Loucy (cell line): Measurements from ENCODE around the gene SLC27A1.

Experiments used
- H2AFZ ChIP-seq: fragments of 200-600 bp; sonication (generic); 2 replicates; pipeline ENCODE4 v1.6.0; 2016; ENCODE audit warnings: antibody characterized with exemption, mild to moderate bottlenecking, low read length, moderate library complexity
- H3F3A ChIP-seq: fragments of 200-600 bp; 2 replicates; pipeline ENCODE4 v1.6.0; 2016; ENCODE audit warnings: antibody characterized with exemption, low read depth, mild to moderate bottlenecking
- H3K27me3 ChIP-seq: fragments of 200-600 bp; sonication (generic); 2 replicates; pipeline ENCODE4 v1.6.1; 2014; ENCODE audit warnings: low read length, mild to moderate bottlenecking; ENCODE audit not compliant: insufficient read depth, poor library complexity, severe bottlenecking
- H3K36me3 ChIP-seq: fragments of 200-600 bp; sonication (generic); 2 replicates; pipeline ENCODE4 v1.6.1; 2016; ENCODE audit warnings: low read length; ENCODE audit not compliant: insufficient read depth
- H3K4me1 ChIP-seq: fragments of 200-600 bp; sonication (generic); 2 replicates; pipeline ENCODE4 v1.5.1; 2014; ENCODE audit warnings: low read length, mild to moderate bottlenecking; ENCODE audit not compliant: insufficient read depth, poor library complexity, severe bottlenecking
- H3K4me2 ChIP-seq: fragments of 200-600 bp; sonication (generic); 2 replicates; pipeline ENCODE4 v1.6.0; 2014; ENCODE audit warnings: antibody characterized with exemption, low read length, low read depth, mild to moderate bottlenecking; ENCODE audit not compliant: poor library complexity, severe bottlenecking
- H3K4me3 ChIP-seq: fragments of 200-600 bp; sonication (generic); 2 replicates; pipeline ENCODE4 v1.5.1; 2014; ENCODE audit warnings: low read length, mild to moderate bottlenecking, mixed read lengths; ENCODE audit not compliant: poor library complexity, severe bottlenecking
- H3K79me2 ChIP-seq: fragments of 200-600 bp; sonication (generic); 2 replicates; pipeline ENCODE4 v1.6.1; 2014; ENCODE audit warnings: low read length; ENCODE audit not compliant: insufficient read depth
- H3K9ac ChIP-seq: fragments of 200-600 bp; sonication (generic); 2 replicates; pipeline ENCODE4 v1.6.0; 2014; ENCODE audit warnings: mild to moderate bottlenecking, low read depth, low read length, moderate library complexity; ENCODE audit not compliant: poor library complexity, severe bottlenecking
- H3K9me2 ChIP-seq: fragments of 200-600 bp; sonication (generic); replicated peaks from 2 replicates; pipeline ENCODE4 v1.6.1; 2016; ENCODE audit warnings: low read depth, low read length, mixed read lengths
- H3K9me3 ChIP-seq: fragments of 200-600 bp; sonication (generic); 2 replicates; pipeline ENCODE4 v1.6.1; 2014; ENCODE audit warnings: mild to moderate bottlenecking, antibody characterized with exemption, low read length, low read depth; ENCODE audit not compliant: insufficient read depth
- H4K20me1 ChIP-seq: fragments of 200-600 bp; sonication (generic); 2 replicates; pipeline ENCODE4 v1.6.0; 2014; ENCODE audit warnings: antibody characterized with exemption, low read length, mild to moderate bottlenecking; ENCODE audit not compliant: insufficient read depth, poor library complexity, severe bottlenecking
- CTCF ChIP-seq: fragments of 200-600 bp; sonication (generic); conservative IDR thresholded peaks from 2 replicates; pipeline ENCODE4 v1.5.1; 2014; ENCODE audit warnings: mild to moderate bottlenecking, antibody characterized with exemption, low read length
- EZH2phosphoT487 ChIP-seq: fragments of 200-600 bp; IDR thresholded peaks from 2 replicates; pipeline ENCODE4 v1.6.1; 2018; ENCODE audit warnings: antibody characterized with exemption, mild to moderate bottlenecking, moderate library complexity, borderline replicate concordance

Gene SLC27A1

GRCh38 chr19:17536955-17537354 lies 66.6 kb downstream of the SLC27A1 start:
- H3K4me2 ChIP-seq = no peak overlapping the region
- no peaks in the 10 kb centered on the region for H3F3A ChIP-seq
- H3K9ac ChIP-seq = no peak overlapping the region
- no peak overlapping the region for H3K4me3 ChIP-seq
- H3K27me3 ChIP-seq = no peaks in the 10 kb centered on the region
- TF ChIP-seq EZH2phosphoT487 = no peak
- no peak for TF ChIP-seq CTCF
- no peak overlapping the region for H2AFZ ChIP-seq
- no peaks in the 10 kb centered on the region for H3K4me1 ChIP-seq
- H4K20me1 ChIP-seq = no peaks in the 10 kb centered on the region
- H3K36me3 ChIP-seq = no peaks in the 10 kb centered on the region
- H3K9me3 ChIP-seq = no peaks in the 10 kb centered on the region
- no peaks in the 10 kb centered on the region for H3K79me2 ChIP-seq
- H3K9me2 ChIP-seq = no peaks in the 10 kb centered on the region

- Histone ChIP-seq H4K20me1 (no peaks in the 10 kb centered on the region), H3K4me1 (no peaks in the 10 kb centered on the region)
Observed at GRCh38 chr19:17538684-17539237, 68.4 kb downstream of the SLC27A1 start.

GRCh38 chr19:17539238-17540117 lies 69.2 kb downstream of the SLC27A1 start:
- Histone ChIP-seq H3K4me1 (no peaks in the 10 kb centered on the region), H3K27me3 (no peaks in the 10 kb centered on the region), H3K9me2 (no peaks in the 10 kb centered on the region), H3K4me2 (peak overlapping the region; percentile 61), H3K79me2 (no peaks in the 10 kb centered on the region), H3K9ac (no peak overlapping the region), H3K9me3 (no peaks in the 10 kb centered on the region), H3F3A (no peaks in the 10 kb centered on the region), H2AFZ (no peak overlapping the region), H3K4me3 (peak overlapping the region; percentile 55), H3K36me3 (no peaks in the 10 kb centered on the region), H4K20me1 (no peaks in the 10 kb centered on the region)
- no peak for TF ChIP-seq EZH2phosphoT487
- peak; percentile 20; the same call in 1 of the 2 replicates for TF ChIP-seq CTCF

More at GRCh38 chr19:17538684-17539237, 68.4 kb downstream of the SLC27A1 start:
- Histone ChIP-seq H2AFZ (no peak overlapping the region), H3K9ac (no peak overlapping the region), H3K4me2 (peak overlapping the region; percentile 61), H3F3A (no peaks in the 10 kb centered on the region), H3K4me3 (no peak overlapping the region), H3K27me3 (no peaks in the 10 kb centered on the region), H3K36me3 (no peaks in the 10 kb centered on the region), H3K9me2 (no peaks in the 10 kb centered on the region), H3K79me2 (no peaks in the 10 kb centered on the region), H3K9me3 (no peaks in the 10 kb centered on the region)
- TF ChIP-seq EZH2phosphoT487 (no peak), CTCF (no peak)
